Cardiac muscle cell (in vitro differentiated cells and primary cell): ENCODE measurements around the gene MAGI3. TPM values are rescaled to one million over a fixed set of nuclear protein-coding genes. Genes with fewer than 3 reads are reported as not detected.

Experiments
- DNase-seq, 2 donors: peaks; one replicate each; pipeline versions ENCODE4 v3.0.0 to v3.0.0-alpha.2; 2010 to 2017; ENCODE audit warnings: low read depth in 1 of 2, low spot score in 1 of 2
- H3K27ac ChIP-seq: fragments of 200-600 bp; sonication (generic); 2 replicates; pipeline ENCODE4 v1.5.1; 2016
- H3K27me3 ChIP-seq: fragments of 200-600 bp; sonication (generic); 2 replicates; pipeline ENCODE4 v1.6.0; 2016; ENCODE audit warnings: control low read depth
- H3K36me3 ChIP-seq: fragments of 200-600 bp; sonication (generic); 2 replicates; pipeline ENCODE4 v1.5.1; 2016; ENCODE audit warnings: control low read depth
- H3K4me1 ChIP-seq: fragments of 200-600 bp; sonication (generic); 2 replicates; pipeline ENCODE4 v1.8.1; 2017; ENCODE audit warnings: low read depth, mild to moderate bottlenecking, mixed run types
- H3K4me3 ChIP-seq: fragments of 200-600 bp; sonication (generic); 2 replicates; pipeline ENCODE4 v1.5.1; 2016; ENCODE audit warnings: mild to moderate bottlenecking
- H3K9me3 ChIP-seq: fragments of 200-600 bp; sonication (generic); 2 replicates; pipeline ENCODE4 v1.5.1; 2017; ENCODE audit warnings: low read depth, mild to moderate bottlenecking, control low read depth
- polyA plus RNA-seq: library from polyadenylated mRNA; unstranded; fragments of >200 nt; fragmentation: Nextera tagmentation; extraction: Ambion mirVana; gene quantifications from 2 replicates; pipeline ENCODE4 v1.2.1, GENCODE V29; 2016
- total RNA-seq: library from RNA; depleted of rRNA; stranded (reverse); fragments of >200 nt; gene quantifications from 2 replicates; pipeline ENCODE4 v1.2.3, GENCODE V29; 2016
- TF ChIP-seq, protein P1 (sequence below): IDR thresholded peaks from 2 replicates; pipeline ENCODE4 v1.5.1; 2012; ENCODE audit warnings: low read depth, mild to moderate bottlenecking, low read length

MAGI3 gene
- total and polyA plus RNA-seq, 2 experiments from 2014 or later = 7.3 to 20.6 TPM

DNA sequence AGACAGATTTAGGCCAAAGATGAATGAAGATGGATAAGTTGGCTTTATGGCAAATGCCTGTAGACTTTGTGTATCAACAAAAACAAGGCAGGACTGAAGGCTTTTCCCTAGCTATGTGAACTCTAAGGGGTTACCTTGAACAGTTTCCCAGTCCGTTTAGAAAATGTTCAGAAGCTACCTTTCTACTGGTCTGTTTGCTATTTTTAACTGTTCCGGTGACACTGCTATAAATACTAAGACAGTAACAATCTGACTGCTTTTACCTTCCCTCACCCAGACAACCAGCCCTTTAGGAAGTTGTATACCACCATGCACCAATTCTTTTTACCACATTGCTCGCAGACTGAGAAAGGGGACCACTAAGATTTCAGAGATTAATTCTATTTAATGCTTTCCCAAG, 266.8 kb downstream of the MAGI3 start:
- peaks cover 24% of the 10 kb centered on the region for H3K4me1 ChIP-seq
- DNase-seq = peak in 1 of 2 donors; percentile 14
- TF ChIP-seq, protein P1, sequence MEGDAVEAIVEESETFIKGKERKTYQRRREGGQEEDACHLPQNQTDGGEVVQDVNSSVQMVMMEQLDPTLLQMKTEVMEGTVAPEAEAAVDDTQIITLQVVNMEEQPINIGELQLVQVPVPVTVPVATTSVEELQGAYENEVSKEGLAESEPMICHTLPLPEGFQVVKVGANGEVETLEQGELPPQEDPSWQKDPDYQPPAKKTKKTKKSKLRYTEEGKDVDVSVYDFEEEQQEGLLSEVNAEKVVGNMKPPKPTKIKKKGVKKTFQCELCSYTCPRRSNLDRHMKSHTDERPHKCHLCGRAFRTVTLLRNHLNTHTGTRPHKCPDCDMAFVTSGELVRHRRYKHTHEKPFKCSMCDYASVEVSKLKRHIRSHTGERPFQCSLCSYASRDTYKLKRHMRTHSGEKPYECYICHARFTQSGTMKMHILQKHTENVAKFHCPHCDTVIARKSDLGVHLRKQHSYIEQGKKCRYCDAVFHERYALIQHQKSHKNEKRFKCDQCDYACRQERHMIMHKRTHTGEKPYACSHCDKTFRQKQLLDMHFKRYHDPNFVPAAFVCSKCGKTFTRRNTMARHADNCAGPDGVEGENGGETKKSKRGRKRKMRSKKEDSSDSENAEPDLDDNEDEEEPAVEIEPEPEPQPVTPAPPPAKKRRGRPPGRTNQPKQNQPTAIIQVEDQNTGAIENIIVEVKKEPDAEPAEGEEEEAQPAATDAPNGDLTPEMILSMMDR = no peak

DNA sequence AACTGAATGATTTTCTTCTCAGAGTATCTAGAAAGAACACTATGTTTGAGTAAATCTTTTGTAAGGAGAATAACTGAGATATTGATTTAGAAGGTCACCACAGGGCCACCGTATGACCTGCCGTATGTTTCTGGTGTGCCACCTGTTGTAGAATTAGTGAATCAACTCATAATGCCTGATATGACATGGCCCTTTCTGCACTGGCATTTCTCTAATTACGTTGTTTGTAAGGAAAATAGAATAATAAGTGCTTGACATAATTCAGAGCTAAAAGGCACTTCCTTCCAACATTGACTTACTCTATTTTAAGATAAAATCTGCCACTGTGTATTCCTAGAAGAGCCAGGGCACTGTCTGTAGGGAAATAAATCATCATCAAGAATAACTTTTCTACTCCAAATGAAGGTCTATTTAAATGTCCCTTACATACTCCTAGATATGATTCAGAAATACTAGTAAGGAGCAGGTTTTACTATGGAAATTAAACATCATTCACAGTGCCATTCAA, 267.3 kb downstream of the MAGI3 start:
- Histone ChIP-seq H3K27me3 (no peaks in the 10 kb centered on the region), H3K27ac (peak overlapping the region; percentile 87), H3K36me3 (no peaks in the 10 kb centered on the region), H3K9me3 (no peaks in the 10 kb centered on the region), H3K4me3 (no peak overlapping the region), H3K4me1 (peaks cover 24% of the 10 kb centered on the region)
- DNase-seq = no peak
- TF ChIP-seq, protein P1 = no peak

More for the DNA sequence above, 266.8 kb downstream of the MAGI3 start:
- Histone ChIP-seq H3K36me3 (no peaks in the 10 kb centered on the region), H3K4me3 (no peak overlapping the region), H3K27ac (peak overlapping the region; percentile 87), H3K9me3 (no peaks in the 10 kb centered on the region), H3K27me3 (no peaks in the 10 kb centered on the region)

DNA sequence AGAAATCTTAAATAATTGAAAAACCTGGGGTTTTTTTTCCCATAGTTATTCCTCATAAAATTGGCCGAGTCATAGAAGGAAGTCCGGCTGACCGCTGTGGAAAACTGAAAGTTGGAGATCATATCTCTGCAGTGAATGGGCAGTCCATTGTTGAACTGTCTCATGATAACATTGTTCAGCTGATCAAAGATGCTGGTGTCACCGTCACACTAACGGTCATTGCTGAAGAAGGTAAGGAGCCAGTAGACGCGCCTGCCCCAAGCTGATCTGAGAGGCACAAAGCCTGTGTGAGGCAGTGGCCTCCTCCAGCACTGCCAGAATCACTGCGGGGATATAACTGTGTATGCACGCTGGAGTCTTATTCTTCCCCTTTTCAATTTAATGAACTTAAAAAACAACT, 268.7 kb downstream of the MAGI3 start:
- Histone ChIP-seq H3K36me3 (no peaks in the 10 kb centered on the region), H3K27ac (no peak overlapping the region), H3K4me3 (no peak overlapping the region)

DNA sequence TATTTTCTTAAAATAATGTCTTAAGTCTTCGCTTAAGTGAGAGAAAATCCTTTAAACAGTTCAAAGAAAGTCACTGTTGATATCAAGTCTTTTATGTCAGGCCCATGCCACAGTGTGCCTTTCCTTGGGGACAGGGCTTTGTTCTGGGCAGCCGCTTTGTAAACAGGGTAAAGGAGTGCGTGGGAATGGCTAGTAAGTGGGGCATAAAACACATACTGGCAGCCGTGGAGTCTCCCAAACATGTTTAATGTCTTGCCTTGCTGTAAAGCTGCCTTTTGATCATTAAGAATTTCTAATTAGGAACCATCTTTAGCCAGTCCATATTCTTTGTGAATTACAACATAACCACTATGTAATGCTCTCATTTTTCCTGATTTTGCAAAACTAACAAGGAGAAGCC, 269.2 kb downstream of the MAGI3 start:
- Histone ChIP-seq H3K4me3 (no peak overlapping the region), H3K4me1 (peaks cover 24% of the 10 kb centered on the region), H3K27me3 (no peaks in the 10 kb centered on the region), H3K27ac (no peak overlapping the region), H3K36me3 (no peaks in the 10 kb centered on the region), H3K9me3 (no peaks in the 10 kb centered on the region)
- no peak for DNase-seq
- TF ChIP-seq, protein P1 = no peak

More for the DNA sequence above, 268.7 kb downstream of the MAGI3 start:
- Histone ChIP-seq H3K27me3 (no peaks in the 10 kb centered on the region), H3K4me1 (peaks cover 24% of the 10 kb centered on the region), H3K9me3 (no peaks in the 10 kb centered on the region)
- peak in 1 of 2 donors; percentile 7 for DNase-seq
- TF ChIP-seq, protein P1 = no peak

DNA sequence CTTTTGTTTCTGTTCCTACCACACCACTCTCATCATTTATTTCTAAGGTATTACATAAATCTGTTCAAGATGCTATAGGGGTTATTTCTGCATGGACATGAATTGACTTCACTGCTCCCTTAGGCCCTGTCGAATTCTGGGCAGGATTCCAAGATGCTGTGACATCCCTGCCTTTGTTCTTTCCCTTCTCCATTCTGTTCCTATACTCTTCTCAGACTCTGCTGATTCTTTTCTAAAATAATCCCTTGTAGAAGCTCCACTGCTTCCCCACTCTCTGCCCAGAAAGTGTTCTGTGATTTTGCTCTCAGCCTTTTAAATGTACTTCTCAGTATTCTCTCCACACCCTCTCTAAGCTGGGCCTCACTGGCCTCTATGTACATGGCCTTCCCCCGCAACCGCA, 269.8 kb downstream of the MAGI3 start:
- DNase-seq = no peak
- Histone ChIP-seq H3K4me3 (no peak overlapping the region), H3K27ac (peak overlapping the region; percentile 22), H3K27me3 (no peaks in the 10 kb centered on the region), H3K4me1 (peaks cover 24% of the 10 kb centered on the region), H3K36me3 (no peaks in the 10 kb centered on the region), H3K9me3 (no peaks in the 10 kb centered on the region)
- TF ChIP-seq, protein P1 = no peak

DNA sequence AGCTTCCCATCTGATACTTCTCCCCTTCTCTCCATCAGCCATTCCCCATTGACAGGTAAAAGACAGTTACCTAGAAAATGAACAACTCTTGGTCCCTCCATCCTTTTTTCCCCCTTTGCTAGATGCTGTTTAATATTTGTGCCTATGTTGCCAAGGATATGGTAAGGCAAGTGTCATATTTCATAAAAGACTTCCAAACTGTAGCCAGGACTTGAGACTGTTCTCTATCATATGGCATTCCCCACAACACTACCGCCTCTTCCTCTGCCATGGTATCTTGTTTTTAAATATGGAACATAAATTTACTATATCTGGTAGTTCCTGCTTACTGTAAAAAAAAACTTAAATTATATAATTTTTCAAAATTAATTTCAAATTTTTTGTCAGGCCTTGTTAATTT, 271.8 kb downstream of the MAGI3 start:
- TF ChIP-seq, protein P1 = no peak
- H3K27ac ChIP-seq = no peak overlapping the region
- DNase-seq = no peak
- H3K4me3 ChIP-seq = no peak overlapping the region
- no peaks in the 10 kb centered on the region for H3K27me3 ChIP-seq
- H3K4me1 ChIP-seq = peaks cover 20% of the 10 kb centered on the region
- H3K9me3 ChIP-seq = no peaks in the 10 kb centered on the region
- no peaks in the 10 kb centered on the region for H3K36me3 ChIP-seq
